HCT116 (cell line): ENCODE results near the gene TCEAL9.

Experiments
- ATF3 ChIP-seq: IDR thresholded peaks from 2 replicates; pipeline ENCODE4 v1.6.1; 2012
- CEBPB ChIP-seq: IDR thresholded peaks from 2 replicates; pipeline ENCODE4 v1.6.1; 2012; ENCODE audit warnings: low read depth
- CTCF ChIP-seq, 3 experiments: fragments of 200-600 bp in 1 of 3; sonication (generic) in 1 of 3; IDR thresholded peaks in 2 of 3; conservative IDR thresholded peaks in 1 of 3; 2 replicates each; pipeline ENCODE4 v1.5.1; 2012 to 2017; ENCODE audit warnings: low read depth in 2 of 3, low read length in 2 of 3, antibody characterized with exemption in 1 of 3, borderline replicate concordance in 1 of 3, control low read depth in 1 of 3, mild to moderate bottlenecking in 1 of 3, mixed read lengths in 1 of 3, mixed run types in 1 of 3, moderate library complexity in 1 of 3; ENCODE audit not compliant: insufficient read depth in 1 of 3

GRCh38 chrX:103398421-103398864 lies 42.1 kb downstream of the TCEAL9 start:
- no peak for TF ChIP-seq ATF3
- no peak for TF ChIP-seq CTCF (IDR thresholded peaks at IDR 0.05 in 2 of 3, conservative IDR thresholded peaks at IDR 0.05 in 1 of 3; ENCODE audit: borderline replicate concordance in 1 of 3, insufficient read depth in 1 of 3, low read depth in 2 of 3, low read length in 2 of 3)
- TF ChIP-seq CEBPB: peak; percentile 57
